SK-N-SH (cell line): ENCODE measurements around the gene SKIC8. TPM values are rescaled to one million over a fixed set of nuclear protein-coding genes. Genes with fewer than 3 reads are reported as not detected.

ENCODE experiments used
- CTCF ChIA-PET: fragments of 300-600, 350-600 bp; formaldehyde crosslinking; extraction: SDS; loops from one replicate; lab custom pipeline; 2021; lab: Yijun Ruan, JAX
- POLR2A ChIA-PET: fragments of 350-600 bp; sonication (Branson Sonifier 250); formaldehyde crosslinking; extraction: SDS; loops from one replicate; lab custom pipeline; 2020; ENCODE audit warnings: antibody characterized with exemption, inconsistent platforms; lab: Yijun Ruan, JAX
- DNase-seq: peaks from one replicate; pipeline ENCODE4 v3.0.0; 2012
- H2AFZ ChIP-seq: fragments of 200-600 bp; sonication (generic); 2 replicates; pipeline ENCODE4 v1.8.1; 2016; ENCODE audit warnings: antibody characterized with exemption, mild to moderate bottlenecking, low read depth
- H3F3A ChIP-seq: fragments of 200-600 bp; sonication (generic); replicated peaks from 2 replicates; pipeline ENCODE3; 2016; ENCODE audit warnings: antibody characterized with exemption, mild to moderate bottlenecking; ENCODE audit not compliant: insufficient read depth
- H3K27ac ChIP-seq, 2 experiments: fragments of 200-500 bp in 1 of 2; fragments of 200-600 bp in 1 of 2; sonication (Bioruptor generic) in 1 of 2; sonication (generic), shearing (Covaris generic) in 1 of 2; 2 replicates each; pipeline versions ENCODE4 v1.5.1 to v1.6.1; 2014 to 2016; ENCODE audit warnings: low read depth in 2 of 2, inconsistent platforms in 1 of 2, low read length in 1 of 2, mild to moderate bottlenecking in 1 of 2, mixed read lengths in 1 of 2
- H3K27me3 ChIP-seq: fragments of 200-600 bp; sonication (generic), shearing (Covaris generic); 2 replicates; pipeline ENCODE4 v1.6.1; 2016; ENCODE audit warnings: mixed run types; ENCODE audit not compliant: insufficient read depth
- H3K36me3 ChIP-seq, 2 experiments: fragments of 200-500 bp in 1 of 2; fragments of 200-600 bp in 1 of 2; sonication (Bioruptor generic) in 1 of 2; sonication (generic) in 1 of 2; replicated peaks in 1 of 2; 2 replicates each; pipeline versions ENCODE3 to v1.5.1; 2014 to 2016; ENCODE audit warnings: low read length in 1 of 2, mild to moderate bottlenecking in 1 of 2; ENCODE audit not compliant: insufficient read depth in 2 of 2, control insufficient read depth in 1 of 2
- H3K4me1 ChIP-seq, 2 experiments: fragments of 200-500 bp in 1 of 2; fragments of 200-600 bp in 1 of 2; sonication (Bioruptor generic) in 1 of 2; sonication (generic), shearing (Covaris generic) in 1 of 2; 2 replicates each; pipeline versions ENCODE4 v1.5.1 to v1.6.1; 2014 to 2016; ENCODE audit warnings: low read depth in 1 of 2, low read length in 1 of 2, mixed run types in 1 of 2; ENCODE audit not compliant: insufficient read depth in 2 of 2, control insufficient read depth in 1 of 2
- H3K4me2 ChIP-seq: fragments of 200-600 bp; sonication (generic), shearing (Covaris generic); 2 replicates; pipeline ENCODE4 v1.6.1; 2017; ENCODE audit warnings: mixed run types
- H3K4me3 ChIP-seq, 2 experiments: fragments of 200-500 bp in 1 of 2; fragments of 200-600 bp in 1 of 2; sonication (Bioruptor generic) in 1 of 2; sonication (generic), shearing (Covaris generic) in 1 of 2; 2 replicates each; pipeline versions ENCODE4 v1.5.1 to v1.8.1; 2014 to 2016; ENCODE audit warnings: low read depth in 2 of 2, inconsistent platforms in 1 of 2, low read length in 1 of 2, mild to moderate bottlenecking in 1 of 2, mixed read lengths in 1 of 2, moderate library complexity in 1 of 2
- H3K79me2 ChIP-seq: fragments of 200-600 bp; sonication (generic); 2 replicates; pipeline ENCODE4 v1.8.1; 2017; ENCODE audit warnings: mild to moderate bottlenecking; ENCODE audit not compliant: insufficient read depth
- H3K9ac ChIP-seq: fragments of 200-600 bp; sonication (generic); 2 replicates; pipeline ENCODE4 v1.6.1; 2017; ENCODE audit warnings: mixed run types
- H3K9me2 ChIP-seq: fragments of 200-600 bp; sonication (generic); 2 replicates; pipeline ENCODE4 v1.6.1; 2017; ENCODE audit warnings: mixed run types
- H3K9me3 ChIP-seq: fragments of 200-600 bp; sonication (generic); 2 replicates; pipeline ENCODE4 v1.6.1; 2017; ENCODE audit warnings: mixed run types, mild to moderate bottlenecking, moderate library complexity
- H4K20me1 ChIP-seq: fragments of 200-600 bp; sonication (generic); 2 replicates; pipeline ENCODE4 v1.6.1; 2017; ENCODE audit warnings: mild to moderate bottlenecking, mixed run types; ENCODE audit not compliant: insufficient read depth
- CHD2 ChIP-seq: fragments of 150-350 bp; IDR thresholded peaks from 2 replicates; pipeline ENCODE4 v1.6.1; 2018; ENCODE audit warnings: low read length; ENCODE audit not compliant: partially characterized antibody
- CTCF ChIP-seq: fragments of 200-600 bp; sonication (generic); IDR thresholded peaks from 2 replicates; pipeline ENCODE4 v1.6.1; 2017; ENCODE audit warnings: antibody characterized with exemption, mild to moderate bottlenecking, moderate library complexity
- EZH2phosphoT487 ChIP-seq: fragments of 200-600 bp; sonication (generic); IDR thresholded peaks from 2 replicates; pipeline ENCODE4 v1.6.1; 2017; ENCODE audit warnings: low read depth, mixed run types, mild to moderate bottlenecking, antibody characterized with exemption, moderate library complexity, borderline replicate concordance
- FOXJ3 ChIP-seq: sonication (generic); formaldehyde crosslinking; IDR thresholded peaks from 2 replicates; pipeline ENCODE4 v1.5.1; 2020; ENCODE audit warnings: mild to moderate bottlenecking, missing genetic modification reagents
- GATA2 ChIP-seq: sonication (generic); formaldehyde crosslinking; IDR thresholded peaks from 2 replicates; pipeline ENCODE4 v1.5.0; 2020; ENCODE audit warnings: mild to moderate bottlenecking, missing genetic modification reagents
- MAX ChIP-seq: IDR thresholded peaks from 2 replicates; pipeline ENCODE4 v1.4.0; 2012; ENCODE audit warnings: low read depth
- MEF2A ChIP-seq: IDR thresholded peaks from 2 replicates; pipeline ENCODE4 v1.4.0; 2012; ENCODE audit warnings: low read depth, borderline replicate concordance
- NFIC ChIP-seq: IDR thresholded peaks from 2 replicates; pipeline ENCODE4 v1.4.0; 2012; ENCODE audit warnings: borderline replicate concordance
- NRF1 ChIP-seq: IDR thresholded peaks from 2 replicates; pipeline ENCODE4 v1.6.1; 2012; ENCODE audit warnings: low read depth, mild to moderate bottlenecking, low read length
- RAD21 ChIP-seq: IDR thresholded peaks from 2 replicates; pipeline ENCODE4 v1.6.1; 2012; ENCODE audit warnings: mild to moderate bottlenecking, low read length
- TAF1 ChIP-seq: IDR thresholded peaks from 2 replicates; pipeline ENCODE4 v1.6.1; 2012; ENCODE audit warnings: low read depth, mild to moderate bottlenecking, low read length, moderate library complexity, borderline replicate concordance
- TCF12 ChIP-seq: IDR thresholded peaks from 2 replicates; pipeline ENCODE4 v1.4.0; 2012
- TEAD4 ChIP-seq: IDR thresholded peaks from 2 replicates; pipeline ENCODE4 v1.4.0; 2012; ENCODE audit warnings: mild to moderate bottlenecking, borderline replicate concordance; ENCODE audit not compliant: insufficient read depth
- YY1 ChIP-seq: IDR thresholded peaks from 2 replicates; pipeline ENCODE4 v1.4.0; 2012; ENCODE audit warnings: low read depth, mild to moderate bottlenecking
- WGBS: methylation state at CpG from one replicate; pipeline ENCODE4 v1.1.6; 2017; ENCODE audit warnings: low lambda C conversion rate; 5-methylcytosine and 5-hydroxymethylcytosine counted together
- polyA plus RNA-seq, 3 experiments: library from polyadenylated mRNA; depleted of rRNA; stranded (reverse); fragments of >200 nt; gene quantifications; 2 replicates each; pipeline ENCODE4 v1.2.3, GENCODE V29; 2012
- TF ChIP-seq, protein P1 (sequence below): IDR thresholded peaks from 2 replicates; pipeline ENCODE4 v1.4.0; 2012; ENCODE audit warnings: low read depth, borderline replicate concordance
- TF ChIP-seq, protein P2 (sequence below): fragments of 150-350 bp; IDR thresholded peaks from 2 replicates; pipeline ENCODE4 v1.6.1; 2016; ENCODE audit warnings: mild to moderate bottlenecking, low read depth, low read length
- TF ChIP-seq, protein P3 (sequence below): fragments of 150-350 bp; IDR thresholded peaks from 2 replicates; pipeline ENCODE4 v1.6.1; 2017; ENCODE audit warnings: antibody characterized with exemption, low read length, low read depth, borderline replicate concordance

Gene SKIC8
- polyA plus RNA-seq, 1 of the 3 experiments (the other 2 are of a cell fraction): 78.8 TPM

DNA sequence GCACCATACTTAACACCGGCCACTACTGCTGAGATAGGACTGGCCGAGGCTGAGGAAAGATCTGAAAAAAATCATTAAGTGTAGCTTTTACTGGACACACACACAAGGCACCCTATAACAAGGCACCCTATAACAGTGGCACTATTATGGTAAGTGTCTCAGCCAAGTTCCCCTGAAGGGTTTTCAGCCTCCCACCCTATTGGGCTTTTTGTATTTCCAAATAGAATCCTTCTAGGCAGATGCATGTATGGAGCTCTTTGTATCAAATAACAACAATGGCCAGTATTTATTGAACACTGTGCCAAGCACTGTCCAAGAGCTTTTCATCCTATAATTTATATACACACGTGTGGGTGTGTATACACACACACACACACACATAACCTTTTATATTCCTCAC, 41.7 kb downstream of the SKIC8 start:
- no peak for DNase-seq
- Histone ChIP-seq H3K36me3 (no peaks in the 10 kb centered on the region), H3K9me3 (no peaks in the 10 kb centered on the region), H3K27ac (no peak overlapping the region), H3K9ac (no peak overlapping the region), H3K4me1 (no peaks in the 10 kb centered on the region), H2AFZ (no peak overlapping the region), H3K27me3 (no peaks in the 10 kb centered on the region), H3K4me3 (no peak overlapping the region), H3K79me2 (no peaks in the 10 kb centered on the region), H3K9me2 (no peaks in the 10 kb centered on the region), H3K4me2 (no peak overlapping the region), H4K20me1 (no peaks in the 10 kb centered on the region), H3F3A (no peaks in the 10 kb centered on the region)
- ChIA-PET CTCF (interaction anchor here (0.6 to 5.0 kb wide), 6 partner anchors 9 to 679 kb away, joined by 3 to 32 read pairs (median 3); no protein-coding TSS in a partner anchor), POLR2A (no interaction called here)
- TF ChIP-seq GATA2: no peak
- no peak for TF ChIP-seq NFIC
- no peak for TF ChIP-seq MAX
- TF ChIP-seq, protein P1, sequence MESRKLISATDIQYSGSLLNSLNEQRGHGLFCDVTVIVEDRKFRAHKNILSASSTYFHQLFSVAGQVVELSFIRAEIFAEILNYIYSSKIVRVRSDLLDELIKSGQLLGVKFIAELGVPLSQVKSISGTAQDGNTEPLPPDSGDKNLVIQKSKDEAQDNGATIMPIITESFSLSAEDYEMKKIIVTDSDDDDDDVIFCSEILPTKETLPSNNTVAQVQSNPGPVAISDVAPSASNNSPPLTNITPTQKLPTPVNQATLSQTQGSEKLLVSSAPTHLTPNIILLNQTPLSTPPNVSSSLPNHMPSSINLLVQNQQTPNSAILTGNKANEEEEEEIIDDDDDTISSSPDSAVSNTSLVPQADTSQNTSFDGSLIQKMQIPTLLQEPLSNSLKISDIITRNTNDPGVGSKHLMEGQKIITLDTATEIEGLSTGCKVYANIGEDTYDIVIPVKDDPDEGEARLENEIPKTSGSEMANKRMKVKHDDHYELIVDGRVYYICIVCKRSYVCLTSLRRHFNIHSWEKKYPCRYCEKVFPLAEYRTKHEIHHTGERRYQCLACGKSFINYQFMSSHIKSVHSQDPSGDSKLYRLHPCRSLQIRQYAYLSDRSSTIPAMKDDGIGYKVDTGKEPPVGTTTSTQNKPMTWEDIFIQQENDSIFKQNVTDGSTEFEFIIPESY: no peak
- TF ChIP-seq RAD21: no peak
- TF ChIP-seq, protein P2, sequence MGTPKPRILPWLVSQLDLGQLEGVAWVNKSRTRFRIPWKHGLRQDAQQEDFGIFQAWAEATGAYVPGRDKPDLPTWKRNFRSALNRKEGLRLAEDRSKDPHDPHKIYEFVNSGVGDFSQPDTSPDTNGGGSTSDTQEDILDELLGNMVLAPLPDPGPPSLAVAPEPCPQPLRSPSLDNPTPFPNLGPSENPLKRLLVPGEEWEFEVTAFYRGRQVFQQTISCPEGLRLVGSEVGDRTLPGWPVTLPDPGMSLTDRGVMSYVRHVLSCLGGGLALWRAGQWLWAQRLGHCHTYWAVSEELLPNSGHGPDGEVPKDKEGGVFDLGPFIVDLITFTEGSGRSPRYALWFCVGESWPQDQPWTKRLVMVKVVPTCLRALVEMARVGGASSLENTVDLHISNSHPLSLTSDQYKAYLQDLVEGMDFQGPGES: no peak
- no peak for TF ChIP-seq TEAD4
- no peak for TF ChIP-seq TAF1
- TF ChIP-seq MEF2A: no peak
- no peak for TF ChIP-seq EZH2phosphoT487
- no peak for TF ChIP-seq YY1
- no peak for TF ChIP-seq CTCF
- TF ChIP-seq CHD2: no peak
- TF ChIP-seq NRF1: no peak
- TF ChIP-seq TCF12: no peak
- TF ChIP-seq, protein P3, sequence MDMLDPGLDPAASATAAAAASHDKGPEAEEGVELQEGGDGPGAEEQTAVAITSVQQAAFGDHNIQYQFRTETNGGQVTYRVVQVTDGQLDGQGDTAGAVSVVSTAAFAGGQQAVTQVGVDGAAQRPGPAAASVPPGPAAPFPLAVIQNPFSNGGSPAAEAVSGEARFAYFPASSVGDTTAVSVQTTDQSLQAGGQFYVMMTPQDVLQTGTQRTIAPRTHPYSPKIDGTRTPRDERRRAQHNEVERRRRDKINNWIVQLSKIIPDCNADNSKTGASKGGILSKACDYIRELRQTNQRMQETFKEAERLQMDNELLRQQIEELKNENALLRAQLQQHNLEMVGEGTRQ: no peak
- TF ChIP-seq FOXJ3: no peak
- 60% methylated on average over 3 of the region's 3 CpGs for WGBS
